NB4 (cell line): Measurements from ENCODE around the gene ABCC12.
"Not testable (repeated sequence)": the region's sequence is repeated elsewhere in the genome, so short reads cannot be mapped to it uniquely, and the experiment has no call there.

Experiments
- DNase-seq: peaks from one replicate; pipeline ENCODE4 v3.0.0; 2010; ENCODE audit warnings: low read depth
- H3K4me3 ChIP-seq: one replicate; pipeline ENCODE4 v1.5.1; 2011; ENCODE audit warnings: mild to moderate bottlenecking, low read depth, low read length, moderate library complexity
- MAX ChIP-seq: IDR thresholded peaks from 2 replicates; pipeline ENCODE4 v1.6.1; 2011; ENCODE audit warnings: low read depth, low read length
- MYC ChIP-seq: IDR thresholded peaks from 2 replicates; pipeline ENCODE4 v1.6.1; 2011; ENCODE audit warnings: low read depth, low read length
- POLR2A ChIP-seq: IDR thresholded peaks from 2 replicates; pipeline ENCODE4 v1.6.1; 2011; ENCODE audit warnings: mild to moderate bottlenecking; ENCODE audit not compliant: insufficient read length; ENCODE audit errors: extremely low read depth
- TF ChIP-seq, protein P1 (sequence below): IDR thresholded peaks from one replicate; pipeline ENCODE4 v1.5.1; 2012; ENCODE audit warnings: low read depth, low read length

The ABCC12 gene

GRCh38 chr16:48182979-48183537 is 27.3 kb upstream of the ABCC12 start:
- DNase-seq = peak; percentile 40
- H3K4me3 ChIP-seq = no peak overlapping the region
- TF ChIP-seq MAX (no peak), MYC (no peak)

DNA sequence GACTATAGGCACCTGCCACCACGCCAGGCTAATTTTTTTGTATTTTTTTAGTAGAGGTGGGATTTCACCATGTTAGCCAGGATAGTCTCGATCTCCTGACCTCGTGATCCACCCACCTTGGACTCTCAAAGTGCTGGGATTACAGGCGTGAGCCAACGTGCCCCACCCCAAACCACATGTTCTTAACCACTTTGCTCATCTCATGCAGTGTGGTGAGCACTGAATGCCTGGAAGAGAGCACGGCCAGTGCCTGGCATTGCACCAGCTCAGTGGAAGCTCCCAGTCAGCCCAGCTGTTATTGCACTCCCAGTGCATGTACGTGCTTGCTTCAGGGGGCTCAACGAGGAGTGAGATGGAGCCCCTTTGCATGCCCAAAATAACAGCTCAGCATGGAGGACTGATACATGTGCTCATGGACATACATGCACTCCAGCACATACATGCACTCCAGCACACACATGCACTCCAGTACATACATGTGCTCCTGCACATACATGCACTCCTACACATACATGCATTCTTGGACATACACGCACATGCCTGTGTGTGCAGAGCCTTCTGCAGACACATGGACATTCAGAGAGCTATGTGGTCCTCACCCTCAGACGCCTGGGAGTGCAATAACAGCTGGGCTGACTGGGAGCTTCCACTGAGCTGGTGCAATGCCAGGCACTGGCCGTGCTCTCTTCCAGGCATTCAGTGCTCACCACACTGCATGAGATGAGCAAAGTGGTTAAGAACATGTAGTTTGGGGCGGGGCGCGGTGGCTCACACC is 26.1 kb upstream of the ABCC12 start:
- DNase-seq, H3K4me3 ChIP-seq: not testable (repeated sequence)
- TF ChIP-seq MAX = 0 out of 2 replicates have a peak, but pooled peaks have one; percentile 16

GRCh38 chr16:48180868-48181480 is 25.2 kb upstream of the ABCC12 start:
- no peak overlapping the region for H3K4me3 ChIP-seq
- TF ChIP-seq, protein P1, sequence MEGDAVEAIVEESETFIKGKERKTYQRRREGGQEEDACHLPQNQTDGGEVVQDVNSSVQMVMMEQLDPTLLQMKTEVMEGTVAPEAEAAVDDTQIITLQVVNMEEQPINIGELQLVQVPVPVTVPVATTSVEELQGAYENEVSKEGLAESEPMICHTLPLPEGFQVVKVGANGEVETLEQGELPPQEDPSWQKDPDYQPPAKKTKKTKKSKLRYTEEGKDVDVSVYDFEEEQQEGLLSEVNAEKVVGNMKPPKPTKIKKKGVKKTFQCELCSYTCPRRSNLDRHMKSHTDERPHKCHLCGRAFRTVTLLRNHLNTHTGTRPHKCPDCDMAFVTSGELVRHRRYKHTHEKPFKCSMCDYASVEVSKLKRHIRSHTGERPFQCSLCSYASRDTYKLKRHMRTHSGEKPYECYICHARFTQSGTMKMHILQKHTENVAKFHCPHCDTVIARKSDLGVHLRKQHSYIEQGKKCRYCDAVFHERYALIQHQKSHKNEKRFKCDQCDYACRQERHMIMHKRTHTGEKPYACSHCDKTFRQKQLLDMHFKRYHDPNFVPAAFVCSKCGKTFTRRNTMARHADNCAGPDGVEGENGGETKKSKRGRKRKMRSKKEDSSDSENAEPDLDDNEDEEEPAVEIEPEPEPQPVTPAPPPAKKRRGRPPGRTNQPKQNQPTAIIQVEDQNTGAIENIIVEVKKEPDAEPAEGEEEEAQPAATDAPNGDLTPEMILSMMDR = no peak
- TF ChIP-seq MAX (no peak), POLR2A (no peak), MYC (no peak)
- DNase-seq = no peak

GRCh38 chr16:48176635-48177408 is 21.0 kb upstream of the ABCC12 start:
- H3K4me3 ChIP-seq = no peak overlapping the region
- no peak for DNase-seq
- TF ChIP-seq POLR2A (no peak), MYC (no peak), MAX (no peak)
- TF ChIP-seq, protein P1 = no peak

GRCh38 chr16:48173889-48174288 is 18.1 kb upstream of the ABCC12 start:
- DNase-seq = no peak
- no peak overlapping the region for H3K4me3 ChIP-seq
- TF ChIP-seq MAX (no peak), POLR2A (no peak), MYC (no peak)
- TF ChIP-seq, protein P1 = no peak

- no peak for DNase-seq
- no peak overlapping the region for H3K4me3 ChIP-seq
- TF ChIP-seq, protein P1 = no peak
- TF ChIP-seq POLR2A (no peak), MAX (no peak), MYC (no peak)
Observed at GRCh38 chr16:48172682-48173081, 16.9 kb upstream of the ABCC12 start.
